GM21717 (cell line): ENCODE results near the gene HMG20B.

Experiments used
- ATAC-seq: cut with Tn5 transposase; IDR thresholded peaks from one replicate; pipeline ENCODE4 v1.9.1; 2021; ENCODE audit warnings: mild to moderate bottlenecking, moderate library complexity; ENCODE audit not compliant: unreplicated experiment

The HMG20B gene

DNA sequence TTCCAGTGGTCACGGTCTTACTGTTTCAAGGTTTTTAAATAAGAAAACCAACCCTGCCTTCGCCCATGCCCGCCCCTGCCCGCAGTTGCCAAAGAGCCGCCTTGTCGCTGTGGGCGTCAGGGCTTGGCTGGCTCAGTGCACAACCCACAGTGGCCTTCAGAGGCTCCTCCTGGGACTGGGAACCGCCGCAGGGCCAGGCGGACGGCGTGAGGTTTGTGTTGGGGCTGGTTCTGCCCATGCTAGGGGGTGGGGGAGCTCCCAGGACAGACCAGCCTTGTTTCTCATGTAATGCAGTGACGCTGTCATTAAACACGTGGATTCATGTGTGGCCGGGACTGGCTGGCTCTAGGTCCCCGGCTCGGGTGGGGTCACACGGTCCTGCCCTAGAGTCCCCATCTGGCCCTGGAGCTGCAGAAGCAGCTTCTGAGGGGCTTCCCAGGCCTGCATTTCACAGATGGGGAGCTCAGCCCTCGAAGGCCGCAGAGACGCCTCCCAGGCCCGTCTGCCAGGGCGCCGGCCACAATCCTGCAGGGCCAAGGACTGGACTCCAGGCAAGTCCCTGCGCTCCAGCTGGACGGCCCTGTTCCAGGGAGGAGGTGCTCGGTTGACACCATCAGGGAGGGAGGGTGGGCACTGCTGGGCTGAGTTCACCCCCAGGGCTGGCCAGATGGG is 36.2 kb upstream of the HMG20B start:
- ATAC-seq = no peak

DNA sequence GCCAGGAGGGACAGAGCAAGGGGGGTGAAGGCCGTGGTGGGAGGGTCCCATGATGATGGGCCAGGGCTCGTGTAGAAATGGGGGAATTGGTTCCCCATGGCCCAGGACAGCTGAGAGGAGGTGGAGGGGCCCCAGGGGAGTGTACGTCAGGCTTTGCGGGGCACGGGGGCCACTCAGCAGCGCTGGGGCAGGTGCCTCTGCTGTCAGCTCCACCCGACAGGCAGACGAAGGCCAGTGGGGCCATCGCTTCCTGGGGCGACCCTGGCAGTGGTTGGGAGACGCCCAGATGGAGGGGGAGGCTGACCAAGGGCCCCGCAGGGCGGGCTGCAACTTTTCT is 35.7 kb upstream of the HMG20B start:
- ATAC-seq = no peak

DNA sequence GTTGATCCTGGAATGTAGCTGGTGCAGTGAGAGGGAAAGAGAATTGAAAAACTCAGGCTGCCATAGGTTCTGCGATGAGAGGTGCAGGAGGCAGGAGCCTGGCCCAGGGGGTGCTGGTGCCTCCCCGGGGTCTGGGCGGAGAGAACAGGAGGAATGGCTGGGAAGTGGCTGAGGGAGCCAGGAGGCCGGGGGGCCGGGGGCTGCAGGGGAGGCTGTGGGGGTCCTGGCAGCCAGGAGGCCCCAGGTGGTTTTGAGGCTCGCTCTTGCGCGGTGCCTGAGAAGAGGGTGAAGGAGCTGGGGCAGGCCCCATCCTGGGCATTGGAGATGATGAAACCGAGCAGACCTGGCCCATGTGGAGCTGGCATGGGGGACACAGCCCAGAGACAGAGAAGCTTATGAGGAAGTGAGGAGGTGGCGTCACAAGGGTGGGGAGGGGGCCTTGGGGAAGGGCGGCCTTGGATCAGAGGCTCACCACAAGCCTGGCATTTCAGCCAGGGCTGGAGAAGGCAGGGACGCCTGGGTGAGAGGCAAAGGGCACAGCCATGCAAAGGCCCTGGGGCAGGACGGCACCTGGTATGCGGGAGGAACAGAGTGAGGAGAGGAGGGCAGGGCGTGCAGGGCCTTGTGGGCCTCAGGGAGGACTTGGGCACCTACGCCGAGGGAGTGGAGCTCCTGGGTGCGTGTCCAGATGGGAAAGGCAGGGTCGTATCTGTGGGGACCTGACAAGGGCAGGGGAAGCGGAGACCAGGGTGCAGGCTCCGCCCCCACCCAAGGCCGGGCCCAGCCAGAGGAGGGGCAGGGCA is 35.1 kb upstream of the HMG20B start:
- ATAC-seq = no peak

DNA sequence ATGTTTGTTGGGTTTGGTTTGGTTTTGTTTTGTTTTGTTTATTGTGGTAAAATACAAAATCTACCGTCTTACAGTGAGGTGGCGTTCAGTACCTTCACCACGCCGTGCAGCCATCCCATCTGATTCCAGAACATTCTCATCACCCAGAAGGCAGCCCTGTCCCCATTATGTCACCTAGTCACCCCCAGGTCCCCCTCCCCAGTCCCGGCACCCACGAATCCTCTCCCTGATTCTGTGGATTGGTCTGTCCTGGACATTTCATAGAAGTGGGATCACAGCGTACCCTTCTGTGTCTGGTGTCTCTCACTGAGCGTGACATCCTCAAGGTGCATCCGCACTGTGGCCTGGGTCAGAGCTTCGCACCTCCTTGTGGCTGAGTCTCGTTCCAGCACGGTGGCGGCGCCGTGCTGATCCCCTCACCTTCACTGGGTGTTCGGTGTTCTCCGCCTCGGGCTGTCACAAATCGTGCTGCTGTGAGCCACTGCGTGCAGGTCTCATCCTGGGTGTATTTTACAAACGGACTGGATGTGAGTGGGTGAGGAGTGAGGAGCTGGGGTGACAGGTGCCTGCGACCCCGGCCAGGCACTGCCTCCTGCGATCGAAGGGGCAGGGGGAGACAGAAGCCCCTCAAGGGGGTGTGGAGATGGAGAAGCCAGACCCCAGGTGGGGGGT is 34.4 kb upstream of the HMG20B start:
- ATAC-seq = no peak

DNA sequence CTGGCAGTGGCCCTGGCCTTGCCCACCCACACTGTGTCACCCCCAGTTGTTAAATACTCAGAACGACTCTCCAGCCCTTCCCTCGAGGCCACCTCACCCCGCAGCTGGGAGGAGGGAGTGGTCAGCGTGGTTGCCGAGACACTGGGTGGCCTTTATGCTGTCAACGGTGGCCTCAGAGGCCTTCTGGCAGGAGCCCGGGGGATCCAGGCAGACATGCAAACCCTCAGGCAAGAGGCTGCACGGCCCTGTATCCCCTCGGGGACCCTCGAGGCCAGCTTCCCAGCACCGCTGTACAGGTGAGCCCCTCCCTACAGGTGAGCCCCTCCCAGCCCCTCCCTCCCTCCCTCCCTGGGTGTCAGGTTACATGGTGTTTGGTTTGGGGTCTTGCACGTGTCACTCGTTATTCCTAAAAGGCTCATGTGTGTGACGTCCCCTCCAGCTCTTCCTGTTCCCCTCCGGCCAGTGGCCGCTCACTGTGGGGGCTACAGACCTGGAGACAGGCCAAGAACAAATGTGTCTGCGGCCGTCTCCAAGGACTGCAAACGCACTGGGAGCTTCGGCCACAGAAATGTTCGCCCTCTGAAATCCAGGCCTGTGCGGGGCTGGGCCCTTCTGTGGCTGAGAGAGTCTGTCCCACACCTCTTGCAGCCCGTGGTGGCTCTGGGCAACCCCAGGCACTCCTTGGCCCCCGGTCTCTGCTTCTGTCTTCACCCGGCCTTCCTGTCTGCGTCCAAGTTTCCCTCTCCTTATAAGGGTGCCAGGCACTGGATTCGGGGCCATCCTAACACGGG is 33.6 kb upstream of the HMG20B start, which contains the start of gene TEKTIP1:
TEKTIP1 (plus strand) TSS at position 210 of the 791 bp plus-strand sequence; CDS start at position 214, 4 bp downstream.
- no peak for ATAC-seq

DNA sequence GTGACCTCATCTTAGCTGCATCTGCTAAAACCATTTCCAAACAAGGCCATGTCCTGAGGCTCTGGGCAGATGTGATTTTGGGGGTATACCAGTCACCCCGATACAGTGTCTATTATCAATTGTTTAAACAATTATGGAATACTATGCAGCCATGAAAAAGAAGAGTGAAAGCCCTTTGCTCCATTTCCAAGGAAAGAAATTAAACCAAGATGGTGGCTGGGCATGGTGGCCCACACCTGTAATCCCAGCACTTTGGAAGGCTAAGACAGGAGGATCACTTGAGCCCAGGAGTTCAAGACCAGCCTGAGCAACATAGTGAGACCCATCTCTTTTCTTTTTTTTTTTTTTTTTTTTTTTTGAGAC is 33.0 kb upstream of the HMG20B start:
- no peak for ATAC-seq

DNA sequence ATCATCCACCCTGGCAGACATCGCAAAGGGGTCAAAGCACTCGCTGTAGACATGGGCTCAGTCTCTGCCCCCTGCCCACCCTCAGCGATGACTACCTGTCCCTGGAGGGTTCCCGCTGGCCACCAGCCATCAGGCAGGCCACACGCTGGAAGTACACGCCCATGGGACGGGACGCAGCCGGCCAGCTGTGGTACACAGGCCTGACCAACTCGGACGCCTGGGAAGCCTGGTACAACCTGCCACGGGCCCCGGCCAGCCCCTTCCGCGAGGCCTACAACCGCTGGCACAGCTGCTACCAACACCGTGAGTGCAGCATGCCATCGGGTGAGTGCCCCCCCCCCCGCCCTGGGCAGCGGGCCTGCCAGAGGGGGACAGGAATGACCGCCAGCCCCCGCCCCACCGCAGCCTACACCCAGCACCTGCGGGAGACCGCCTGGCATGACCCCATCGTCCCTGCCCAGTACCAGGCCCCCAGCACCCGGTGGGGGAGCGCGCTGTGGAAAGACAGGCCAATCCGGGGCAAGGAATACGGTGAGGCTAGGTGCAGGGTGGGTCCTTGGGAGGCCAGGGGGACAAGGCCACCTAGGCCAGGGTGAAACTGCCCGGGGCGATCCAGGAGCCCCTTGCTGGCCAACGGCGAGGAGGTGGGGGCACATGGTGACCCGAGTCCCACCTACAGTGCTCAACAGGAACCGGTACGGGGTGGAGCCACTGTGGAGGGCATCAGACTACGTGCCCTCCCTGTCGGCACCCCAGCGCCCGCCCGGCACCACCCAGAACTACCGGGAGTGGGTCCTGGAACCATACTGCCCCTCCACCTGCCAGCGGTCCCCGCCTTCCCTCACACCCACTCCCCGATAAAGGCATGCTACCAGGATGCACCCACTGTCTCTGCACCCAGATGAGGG is 29.3 kb upstream of the HMG20B start:
- no peak for ATAC-seq

DNA sequence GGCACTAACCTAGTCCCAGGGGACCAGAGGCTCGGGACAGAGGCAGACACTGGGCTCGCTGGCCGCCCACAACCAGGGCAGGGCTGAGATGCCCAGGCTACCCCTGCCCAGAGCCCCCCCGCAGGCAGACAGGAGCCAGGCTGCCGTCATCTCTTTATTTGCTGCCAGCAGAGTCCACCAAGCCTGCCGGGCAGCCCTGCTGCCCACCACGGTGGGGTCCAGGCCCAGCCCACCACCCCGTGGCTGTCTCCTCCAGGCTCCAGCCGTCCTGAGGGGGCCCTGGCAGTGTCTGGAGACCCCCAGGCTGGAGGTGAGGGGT is 28.7 kb upstream of the HMG20B start:
- ATAC-seq = no peak

DNA sequence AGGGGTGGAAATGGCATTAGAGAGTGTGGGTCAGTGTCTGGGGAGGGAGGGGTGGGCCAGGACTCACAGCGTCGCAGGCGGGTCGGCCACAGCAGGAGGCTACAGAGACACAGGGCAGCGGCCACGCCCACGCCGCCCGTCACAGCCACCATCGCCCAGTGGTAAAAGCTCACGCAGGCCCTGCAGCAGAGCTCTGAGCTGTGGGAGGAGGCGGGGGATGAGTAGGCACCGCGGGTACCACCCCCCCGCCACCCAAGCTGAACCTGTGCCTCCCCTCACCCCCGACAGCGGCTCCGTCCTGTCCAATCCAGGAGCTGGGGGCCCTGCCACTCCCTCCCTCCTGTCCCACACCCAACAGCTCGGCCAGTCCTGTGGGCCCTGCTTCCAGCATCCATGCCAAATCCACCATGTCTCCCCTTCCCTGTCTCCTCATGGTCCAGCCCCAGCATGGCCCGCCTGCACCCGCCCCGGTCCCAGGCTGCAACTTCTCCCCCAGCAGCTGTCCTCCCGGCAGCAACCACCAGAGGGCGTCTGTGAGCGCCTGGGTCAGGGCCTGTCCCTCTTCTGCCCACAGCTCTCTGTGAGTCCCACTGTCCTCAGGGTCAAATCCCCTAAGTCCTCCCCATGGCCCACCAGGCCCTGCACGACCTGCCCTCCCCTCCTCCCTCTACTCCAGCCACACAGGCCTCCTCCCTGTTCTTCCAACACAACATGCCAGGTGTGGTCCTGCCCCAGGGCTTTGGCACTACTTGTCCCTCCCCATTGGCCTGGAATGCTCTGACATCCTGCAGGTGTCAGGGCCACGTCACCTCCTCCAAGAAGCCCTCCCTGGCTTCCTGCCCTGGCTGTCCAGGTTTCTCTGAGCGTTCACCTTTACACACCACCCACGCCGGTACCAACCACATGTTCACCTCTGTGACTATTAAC is 27.7 kb upstream of the HMG20B start:
- no peak for ATAC-seq

DNA sequence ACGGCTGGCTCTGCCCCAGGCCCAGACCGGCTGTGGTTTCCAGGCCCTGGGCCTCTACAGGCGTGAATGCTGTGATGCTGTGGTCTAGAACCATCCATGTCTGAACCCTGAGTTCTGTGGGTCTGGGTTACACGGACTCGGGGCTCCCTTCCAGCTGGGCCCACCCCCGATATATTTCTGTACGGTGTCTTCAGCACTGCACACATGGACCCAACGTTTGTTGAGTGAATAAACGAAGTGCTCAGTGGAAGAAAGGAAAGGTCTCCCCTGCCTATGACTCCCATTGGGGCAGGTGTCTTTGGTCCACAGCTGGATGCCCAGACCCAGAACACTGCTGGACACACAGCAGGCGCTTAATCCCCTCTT is 27.1 kb upstream of the HMG20B start:
- no peak for ATAC-seq

DNA sequence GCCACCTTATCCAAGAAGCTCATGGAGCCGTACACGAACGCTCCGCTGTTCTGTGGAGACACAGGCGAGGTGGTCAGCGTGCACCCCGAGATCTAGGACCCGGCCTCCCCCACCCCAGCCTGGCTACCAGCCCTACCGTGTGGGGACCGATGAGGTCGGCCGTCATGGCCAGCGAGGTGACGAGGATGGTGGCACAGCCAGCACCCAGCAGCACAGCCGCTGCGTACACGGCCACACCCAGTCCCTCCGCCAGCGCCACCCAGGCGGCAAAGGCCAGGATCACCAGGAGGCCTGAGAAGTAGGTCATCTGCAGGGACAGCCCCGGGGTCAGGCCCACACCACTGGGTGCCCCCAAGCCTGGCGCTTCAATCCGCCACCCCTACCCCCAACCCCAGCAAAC is 26.6 kb upstream of the HMG20B start:
- no peak for ATAC-seq

DNA sequence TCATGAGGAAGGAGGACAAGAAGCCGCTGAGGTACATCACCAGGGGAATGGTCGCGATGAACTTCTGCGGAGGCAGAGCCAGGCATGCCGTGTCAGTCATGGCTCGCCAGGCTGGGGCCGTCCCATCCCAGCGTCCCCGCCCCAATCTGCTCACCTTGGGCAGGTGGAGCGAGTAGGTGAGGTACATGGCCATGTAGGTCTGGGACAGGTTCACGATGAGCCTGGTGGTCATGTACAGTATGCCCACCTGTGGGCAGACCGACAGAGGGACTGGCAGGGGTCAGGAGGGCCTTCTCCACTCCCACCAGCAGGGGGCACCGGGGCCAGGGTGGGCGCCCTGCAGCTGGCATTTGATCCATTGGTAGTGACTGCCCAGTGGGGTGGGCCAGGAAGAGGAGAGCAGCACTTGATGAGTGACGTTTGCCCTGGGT is 25.4 kb upstream of the HMG20B start:
- no peak for ATAC-seq

DNA sequence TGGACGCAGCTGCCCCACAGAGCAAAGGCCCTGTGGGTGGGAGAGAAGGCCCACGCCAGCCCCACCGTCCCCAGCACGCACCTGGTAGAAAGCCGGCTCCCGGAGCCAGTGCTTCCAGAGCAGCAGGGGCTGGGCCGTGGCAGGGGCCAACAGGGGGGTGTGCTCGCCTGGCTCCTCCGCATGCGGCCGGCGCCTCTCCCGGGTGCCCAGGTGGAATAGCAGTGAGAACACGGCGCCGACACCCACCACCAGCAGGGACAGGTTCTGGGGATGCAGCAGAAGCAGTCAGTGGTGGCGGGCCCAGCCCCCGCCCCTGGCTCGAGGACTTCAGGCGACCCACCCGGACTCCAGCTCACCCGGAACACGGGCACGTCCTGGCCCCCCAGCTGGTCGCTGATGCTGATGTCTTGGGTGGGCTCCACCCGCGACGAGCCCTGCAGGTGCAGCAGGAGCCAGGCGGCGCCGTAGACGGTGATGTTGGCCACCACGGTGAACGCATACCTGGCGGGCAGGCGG is 24.9 kb upstream of the HMG20B start:
- no peak for ATAC-seq

DNA sequence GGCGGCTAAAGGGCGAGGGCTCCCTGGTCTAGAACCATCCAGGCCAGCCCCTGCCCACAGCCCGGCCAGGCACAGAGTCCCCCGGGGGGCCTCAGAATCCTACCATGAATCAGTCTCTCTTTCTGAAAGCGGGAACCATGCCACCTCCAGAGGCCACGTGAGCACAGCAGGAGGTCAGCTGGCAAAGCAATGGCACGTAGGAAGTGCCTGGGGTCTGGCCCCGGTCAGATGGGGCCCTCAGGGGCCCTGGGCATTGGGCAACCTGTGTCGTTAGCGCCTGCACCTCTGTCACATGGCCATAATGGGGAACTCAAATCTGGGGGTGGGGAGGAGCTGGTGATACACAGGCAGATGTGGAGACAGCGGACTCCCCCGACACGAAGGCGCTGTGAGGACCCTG is 24.1 kb upstream of the HMG20B start:
- ATAC-seq = no peak

DNA sequence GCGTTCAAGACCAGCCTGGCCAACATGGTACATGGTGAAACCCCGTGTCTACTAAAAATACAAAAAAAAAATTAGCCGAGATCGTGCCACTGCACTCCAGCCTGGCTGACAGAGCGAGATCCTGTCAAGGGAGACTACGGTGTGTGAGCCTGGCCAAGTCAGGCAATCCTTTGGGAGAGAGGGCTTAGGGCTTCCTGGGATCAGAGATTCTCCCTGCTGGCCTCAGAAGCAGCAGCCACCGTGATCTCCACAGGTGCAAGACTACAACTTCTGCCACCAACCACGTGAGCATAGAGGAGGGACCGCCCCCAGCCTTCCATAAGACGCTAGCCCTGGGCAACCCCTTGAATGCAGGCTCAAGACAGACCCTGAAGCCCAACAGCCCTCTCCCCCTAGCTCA is 22.9 kb upstream of the HMG20B start:
- ATAC-seq = no peak

DNA sequence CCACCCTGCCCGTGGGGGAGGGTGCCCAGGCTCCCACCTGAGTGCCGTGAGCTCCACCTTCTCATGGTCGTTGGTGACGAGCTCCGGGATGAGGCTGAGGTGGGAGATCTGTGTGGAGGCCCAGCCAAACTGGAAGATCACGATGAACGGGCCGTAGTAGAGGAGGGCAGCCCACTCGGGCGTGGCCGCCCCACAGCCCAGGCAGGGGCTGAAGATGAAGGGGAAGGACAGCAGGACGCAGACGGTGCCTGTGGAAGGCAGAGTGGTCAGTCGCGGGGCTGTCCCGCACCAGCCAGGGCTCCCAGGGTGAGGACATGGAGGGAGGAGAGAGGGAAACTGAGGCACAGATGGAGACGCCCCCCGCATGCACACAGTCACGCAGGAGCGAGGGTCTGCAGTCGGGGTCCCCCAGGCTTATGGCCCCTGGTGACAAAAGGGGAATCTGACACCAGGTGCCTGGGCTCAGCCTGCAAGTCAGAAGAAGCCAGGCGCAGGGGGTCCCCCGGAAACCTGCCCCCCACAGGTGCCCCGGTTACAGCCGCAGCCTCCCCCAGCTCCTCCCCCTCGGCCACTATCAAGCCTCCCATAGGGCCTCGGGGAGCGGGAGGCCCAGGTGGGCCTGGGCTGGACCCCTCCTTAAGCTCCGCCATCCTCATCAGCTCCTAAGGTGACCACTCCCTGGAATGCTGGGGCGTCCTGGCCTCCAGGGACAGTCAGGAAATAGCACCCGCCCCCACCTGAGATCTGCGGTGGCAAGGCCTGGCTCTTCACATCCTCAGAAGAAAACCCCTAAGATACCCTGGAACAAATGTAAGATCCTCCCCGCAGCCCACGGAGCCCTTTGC is 21.6 kb upstream of the HMG20B start:
- ATAC-seq = no peak

DNA sequence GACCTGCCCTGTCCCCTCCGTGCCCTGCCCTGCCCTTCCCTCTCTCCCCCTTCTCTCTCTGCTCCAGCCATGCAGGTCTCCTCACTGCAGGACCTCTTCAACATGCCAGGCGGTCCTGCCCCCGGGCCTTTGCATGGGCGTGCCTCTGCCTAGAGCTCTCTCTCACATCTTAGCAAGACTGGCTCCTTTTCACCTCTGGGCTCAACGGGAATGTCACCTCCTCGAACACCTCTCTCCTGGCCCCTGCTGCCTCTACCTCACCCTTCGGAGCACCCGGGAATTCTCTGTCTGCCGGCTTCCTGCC is 21.0 kb upstream of the HMG20B start:
- no peak for ATAC-seq

DNA sequence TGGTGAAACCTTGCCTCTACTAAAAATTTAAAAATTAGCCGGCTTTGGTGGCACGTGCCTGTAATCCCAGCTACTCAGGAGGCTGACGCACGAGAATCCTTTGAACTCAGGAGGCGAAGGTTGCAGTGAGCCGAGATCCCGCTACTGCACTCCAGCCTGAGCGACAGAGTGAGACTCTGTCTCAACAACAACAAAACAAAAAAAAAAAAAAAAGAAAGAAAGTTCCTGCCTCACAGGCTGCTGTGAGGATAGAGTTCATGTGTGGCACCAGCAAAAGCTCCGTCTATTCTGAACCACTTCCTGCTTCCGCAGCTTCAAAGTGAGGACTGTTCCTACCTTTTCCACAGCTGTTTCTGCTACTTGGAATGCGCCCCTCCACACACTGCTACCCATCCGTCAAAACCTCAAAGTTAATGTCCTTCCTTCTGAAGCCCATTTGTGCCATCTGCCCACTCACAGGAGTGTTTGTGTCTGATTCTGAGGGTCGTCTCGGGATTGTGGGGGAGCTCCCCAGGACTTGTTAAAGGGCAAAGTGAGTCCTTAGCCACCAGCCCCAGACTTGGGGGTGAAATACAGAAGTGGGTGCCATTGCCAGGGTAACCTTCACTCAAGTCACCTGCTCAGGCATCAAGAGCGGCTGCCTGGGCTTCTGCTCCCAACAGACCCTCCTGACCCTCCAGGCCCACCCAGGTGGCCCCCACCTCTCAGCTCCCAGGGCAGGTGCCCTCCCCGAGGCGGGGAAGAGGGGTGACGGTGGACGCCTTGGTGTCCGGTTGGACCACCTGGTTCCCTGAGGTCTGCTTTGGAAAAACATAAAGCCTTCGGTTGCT is 18.3 kb upstream of the HMG20B start:
- ATAC-seq = no peak
